ENCODE data around the gene CERK. TPM values are rescaled to one million over a fixed set of nuclear protein-coding genes. Genes with fewer than 3 reads are reported as not detected.

The CERK gene
- total RNA-seq, 1 experiment from 2014 or later: 61.6 TPM

DNA sequence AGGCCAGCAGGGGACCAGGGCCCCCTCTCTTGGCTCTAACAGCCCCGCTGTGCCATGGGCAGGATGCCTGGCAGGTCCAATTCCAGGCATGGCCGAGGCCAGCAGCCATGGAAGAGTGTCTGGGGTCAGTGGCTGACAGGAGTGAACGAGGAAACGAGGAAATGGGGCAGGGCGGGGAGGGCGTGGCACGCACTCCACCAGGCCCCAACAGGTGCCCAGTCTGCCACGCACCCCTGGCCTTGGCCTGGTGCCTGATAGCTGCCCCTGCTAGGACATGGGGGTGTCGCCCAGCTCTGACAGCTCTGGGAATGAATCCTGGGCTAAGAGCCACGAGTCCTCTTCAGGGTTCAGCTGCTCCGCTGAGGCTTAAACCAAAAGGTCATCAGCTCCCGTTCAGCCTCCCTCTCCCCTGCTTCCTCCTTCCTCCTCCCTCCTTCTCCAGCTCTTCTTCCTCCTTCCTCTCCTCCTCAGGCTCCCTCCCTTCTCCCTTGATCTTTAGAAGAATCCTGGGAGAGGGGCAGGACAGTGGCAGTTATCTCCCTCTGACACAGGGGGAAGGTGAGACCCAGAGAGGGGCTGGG is 12.9 kb upstream of the CERK start:
- Histone ChIP-seq H3K9me3 (replicated peaks) (peaks cover under 1% of the 10 kb centered on the region; the same call in 1 of the 2 replicates), H3K4me3 (no peak overlapping the region), H3K4me1 (replicated peaks) (peaks cover 25% of the 10 kb centered on the region), H3K27ac (no peak overlapping the region), H3K27me3 (replicated peaks) (no peaks in the 10 kb centered on the region), H3K36me3 (no peaks in the 10 kb centered on the region)
- DNase-seq (ENCODE audit: low read depth in 1 of 2, low spot score in 2 of 2): no peak

DNA sequence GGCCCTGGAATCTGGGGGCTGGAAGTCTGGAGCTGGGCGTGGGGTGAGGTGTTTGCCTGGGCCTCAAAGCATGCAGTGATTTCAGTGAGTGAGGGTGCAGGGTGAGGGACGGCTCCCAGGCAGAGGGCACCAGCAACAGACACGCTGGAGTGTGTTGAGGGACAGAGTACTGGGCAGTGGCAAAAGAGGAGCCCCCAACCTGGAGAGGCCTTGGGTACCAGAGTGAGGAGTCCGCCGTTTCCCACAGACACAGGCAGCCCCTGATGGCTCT is 12.4 kb upstream of the CERK start:
- no peaks in the 10 kb centered on the region for H3K36me3 ChIP-seq
- peaks cover 25% of the 10 kb centered on the region for H3K4me1 ChIP-seq (replicated peaks)
- H3K9me3 ChIP-seq (replicated peaks): no peaks in the 10 kb centered on the region
- H3K4me3 ChIP-seq: no peak overlapping the region
- no peak overlapping the region for H3K27ac ChIP-seq
- DNase-seq (ENCODE audit: low read depth in 1 of 2, low spot score in 2 of 2): no peak
- no peaks in the 10 kb centered on the region for H3K27me3 ChIP-seq (replicated peaks)

DNA sequence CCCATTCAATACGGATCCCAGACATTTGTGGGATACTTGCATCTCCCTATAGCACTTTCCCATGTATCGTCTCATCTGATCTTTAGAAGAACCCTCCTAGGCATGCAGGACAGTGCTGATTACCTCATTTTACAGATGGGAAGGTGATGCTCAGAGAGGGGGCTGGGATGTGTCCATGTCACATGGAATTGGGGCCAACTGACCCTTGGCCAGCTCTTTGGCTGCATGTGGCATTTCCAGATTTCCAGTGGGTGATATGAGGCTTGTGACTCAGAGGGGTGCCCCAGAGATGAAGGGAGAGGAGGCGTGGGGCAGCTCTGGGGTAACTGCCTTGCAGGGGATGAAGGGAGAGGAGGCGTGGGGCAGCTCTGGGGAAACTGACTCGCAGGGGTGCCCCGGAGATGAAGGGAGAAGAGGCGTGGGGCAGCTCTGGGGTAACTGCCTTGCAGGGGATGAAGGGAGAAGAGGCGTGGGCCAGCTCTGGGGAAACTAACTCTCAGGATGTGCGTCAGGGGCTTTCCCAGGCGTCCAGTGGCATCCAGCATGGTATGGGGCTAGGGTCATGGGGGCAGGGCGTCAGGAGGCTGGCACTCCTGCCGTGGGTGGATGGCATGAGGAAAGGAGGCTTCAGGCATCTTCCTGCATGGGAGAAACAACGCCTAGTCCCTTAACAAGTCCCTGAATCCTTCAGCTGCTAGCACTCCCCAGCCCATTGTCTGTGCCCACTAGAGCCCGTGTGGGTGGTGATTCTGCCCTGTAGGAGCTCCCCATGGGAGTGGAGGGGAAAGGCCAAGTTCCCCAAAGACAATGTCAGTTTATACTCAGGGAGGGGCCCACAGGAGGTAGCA is 11.9 kb upstream of the CERK start:
- Histone ChIP-seq H3K36me3 (no peaks in the 10 kb centered on the region), H3K27me3 (replicated peaks) (no peaks in the 10 kb centered on the region), H3K4me3 (no peak overlapping the region), H3K27ac (no peak overlapping the region), H3K4me1 (replicated peaks) (peaks cover 25% of the 10 kb centered on the region), H3K9me3 (replicated peaks) (no peaks in the 10 kb centered on the region)
- peak in 1 of 2 experiments; percentile 42 for DNase-seq (ENCODE audit: low read depth in 1 of 2, low spot score in 2 of 2)

DNA sequence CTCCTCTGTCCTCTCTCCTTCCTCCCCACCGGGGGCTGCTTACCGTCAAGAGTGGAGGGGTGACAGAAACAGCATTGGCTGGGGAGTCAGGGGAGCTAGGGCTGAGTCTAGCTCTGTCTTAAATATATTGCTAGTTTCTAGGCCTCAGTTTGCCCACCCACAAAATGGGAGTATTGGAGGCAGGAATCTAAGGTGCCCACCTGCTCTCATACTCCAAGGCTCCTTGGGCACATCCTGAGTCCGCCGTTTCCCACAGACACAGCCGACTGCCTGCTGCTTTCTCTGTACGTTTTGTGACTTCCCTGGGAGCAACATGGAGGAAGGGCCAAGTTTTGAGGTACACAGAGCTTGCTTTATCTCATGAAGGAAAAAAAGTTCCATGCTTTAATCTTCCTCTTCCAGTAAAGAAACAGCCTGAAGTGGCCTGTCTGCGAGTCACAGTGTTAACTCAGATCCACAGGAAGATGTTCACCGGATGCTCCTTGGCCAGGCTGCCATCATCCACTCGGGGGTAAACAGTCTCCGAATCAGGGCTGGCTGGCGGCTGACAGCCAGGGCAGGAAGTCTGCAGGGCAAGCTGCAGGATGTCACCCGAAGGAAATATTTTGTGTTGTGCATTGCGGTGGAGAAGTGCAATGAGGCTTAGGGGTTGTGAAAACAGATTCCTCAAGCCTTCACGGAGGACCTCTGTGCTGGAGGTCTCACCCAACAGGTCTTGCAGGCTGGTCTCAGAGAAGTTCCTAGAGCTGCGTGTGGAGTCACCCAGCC is 11.0 kb upstream of the CERK start:
- Histone ChIP-seq H3K27ac (no peak overlapping the region), H3K36me3 (no peaks in the 10 kb centered on the region), H3K27me3 (replicated peaks) (no peaks in the 10 kb centered on the region), H3K9me3 (replicated peaks) (no peaks in the 10 kb centered on the region), H3K4me1 (replicated peaks) (peaks cover 19% of the 10 kb centered on the region), H3K4me3 (no peak overlapping the region)
- DNase-seq (ENCODE audit: low read depth in 1 of 2, low spot score in 2 of 2): peak in 1 of 2 experiments; percentile 43

DNA sequence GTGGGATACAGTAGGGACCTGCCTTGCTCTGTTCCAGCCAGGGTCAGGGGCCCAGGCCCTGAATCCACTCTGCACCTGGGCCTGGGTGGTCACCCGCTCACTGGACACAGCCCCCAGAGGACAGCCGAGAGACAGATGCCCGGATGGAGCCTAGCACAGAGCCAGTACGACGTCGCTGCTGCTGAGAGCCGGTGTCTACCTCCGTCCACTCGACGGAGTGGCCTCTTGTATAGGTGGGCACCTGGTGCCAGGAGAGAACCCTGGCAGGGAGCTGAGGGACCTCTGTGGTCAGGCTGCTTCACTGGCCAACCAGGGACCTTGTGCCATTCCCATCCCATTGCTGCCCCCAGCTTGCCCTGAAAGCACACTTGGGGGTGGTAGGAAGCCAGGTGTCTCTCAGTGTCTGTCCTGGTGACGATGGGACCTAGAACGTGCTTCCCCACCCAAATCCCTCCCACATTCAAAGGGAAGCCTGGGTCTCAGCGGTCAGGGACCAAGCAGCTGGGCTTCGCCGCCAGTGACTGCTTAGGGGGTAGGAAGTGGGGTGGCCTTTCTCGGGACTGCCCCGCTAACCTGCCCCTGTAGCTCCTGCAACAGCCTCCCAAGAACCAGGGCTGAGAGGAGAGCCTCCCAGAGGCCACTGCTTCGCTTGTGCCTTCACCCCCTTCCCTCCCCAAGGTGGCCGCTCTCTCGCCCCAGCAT is 10.3 kb upstream of the CERK start:
- H3K9me3 ChIP-seq (replicated peaks): no peaks in the 10 kb centered on the region
- H3K36me3 ChIP-seq: no peaks in the 10 kb centered on the region
- H3K4me3 ChIP-seq: no peak overlapping the region
- peaks cover 12% of the 10 kb centered on the region for H3K4me1 ChIP-seq (replicated peaks)
- no peak overlapping the region for H3K27ac ChIP-seq
- DNase-seq (ENCODE audit: low read depth in 1 of 2, low spot score in 2 of 2): peak in 1 of 2 experiments; percentile 39
- H3K27me3 ChIP-seq (replicated peaks): no peaks in the 10 kb centered on the region

DNA sequence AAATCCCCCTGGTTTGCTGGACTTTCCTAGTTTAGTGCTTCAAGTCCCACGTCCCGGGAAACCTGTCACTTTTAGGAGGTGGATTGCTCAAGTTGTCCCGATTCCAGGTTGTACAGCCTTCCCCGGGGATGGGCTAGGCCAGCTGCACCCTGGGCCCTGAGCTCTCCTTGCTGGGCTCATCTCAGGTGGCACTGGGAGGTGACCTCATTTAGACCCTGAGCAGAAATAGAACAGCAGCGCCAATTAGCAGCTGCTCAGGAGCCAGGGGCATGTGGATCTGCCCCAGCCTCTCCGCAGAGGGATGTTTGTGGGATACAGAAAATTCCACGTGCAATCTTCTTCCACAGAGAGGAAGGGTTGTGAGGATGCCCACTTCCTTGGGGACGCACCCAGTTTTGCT is 9.6 kb upstream of the CERK start:
- DNase-seq (ENCODE audit: low read depth in 1 of 2, low spot score in 2 of 2): no peak
- Histone ChIP-seq H3K4me3 (no peak overlapping the region), H3K4me1 (replicated peaks) (peaks cover 7% of the 10 kb centered on the region), H3K36me3 (no peaks in the 10 kb centered on the region), H3K27ac (no peak overlapping the region), H3K9me3 (replicated peaks) (peaks cover 4% of the 10 kb centered on the region; the same call in 1 of the 2 replicates), H3K27me3 (replicated peaks) (no peaks in the 10 kb centered on the region)

DNA sequence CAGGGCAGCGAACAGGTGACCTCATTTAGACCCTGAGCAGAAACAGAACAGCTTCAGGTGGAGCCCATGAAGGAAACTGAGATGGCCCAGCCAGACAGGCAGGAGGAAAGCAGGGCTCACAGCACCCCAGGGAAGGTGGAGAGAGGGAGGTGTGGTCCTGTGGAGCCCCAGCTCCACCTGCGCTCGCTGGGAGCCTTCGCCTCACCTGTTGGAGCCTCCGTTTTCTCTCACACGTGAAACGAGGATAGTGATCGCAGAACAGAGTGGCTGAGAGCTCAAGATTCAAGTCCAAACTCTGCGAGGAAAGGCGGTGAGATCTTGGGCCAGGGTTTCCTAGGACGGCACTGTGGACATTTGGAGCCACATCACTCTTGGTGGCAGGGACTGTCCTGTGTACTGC is 8.6 kb upstream of the CERK start:
- Histone ChIP-seq H3K27me3 (replicated peaks) (no peaks in the 10 kb centered on the region), H3K27ac (no peak overlapping the region), H3K4me1 (replicated peaks) (peaks cover 7% of the 10 kb centered on the region), H3K4me3 (no peak overlapping the region), H3K9me3 (replicated peaks) (peaks cover 4% of the 10 kb centered on the region; the same call in 1 of the 2 replicates), H3K36me3 (no peaks in the 10 kb centered on the region)
- DNase-seq (ENCODE audit: low read depth in 1 of 2, low spot score in 2 of 2): no peak

DNA sequence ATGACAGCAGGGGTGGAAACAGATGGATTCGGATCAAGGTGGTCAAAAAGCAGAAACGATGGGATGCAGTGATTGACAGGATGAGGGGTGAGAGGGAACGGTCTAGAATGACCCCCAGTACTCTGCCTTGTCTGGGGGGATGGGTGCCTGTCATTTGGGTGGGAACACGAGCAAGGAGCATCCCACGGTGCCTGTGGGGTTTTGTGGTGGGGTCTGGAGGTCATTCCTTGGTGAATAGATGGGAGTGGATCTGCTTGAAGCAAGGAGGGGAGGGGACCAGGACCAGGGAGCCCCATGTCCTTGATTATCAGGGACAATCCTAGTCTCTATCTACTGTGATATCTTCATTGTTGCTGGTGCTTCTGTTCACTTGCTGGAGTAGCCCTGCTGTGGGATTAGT is 8.1 kb upstream of the CERK start:
- Histone ChIP-seq H3K9me3 (replicated peaks) (peaks cover 4% of the 10 kb centered on the region; the same call in 1 of the 2 replicates), H3K36me3 (no peaks in the 10 kb centered on the region), H3K4me1 (replicated peaks) (peaks cover 7% of the 10 kb centered on the region), H3K4me3 (no peak overlapping the region), H3K27me3 (replicated peaks) (no peaks in the 10 kb centered on the region), H3K27ac (no peak overlapping the region)
- DNase-seq (ENCODE audit: low read depth in 1 of 2, low spot score in 2 of 2): no peak

DNA sequence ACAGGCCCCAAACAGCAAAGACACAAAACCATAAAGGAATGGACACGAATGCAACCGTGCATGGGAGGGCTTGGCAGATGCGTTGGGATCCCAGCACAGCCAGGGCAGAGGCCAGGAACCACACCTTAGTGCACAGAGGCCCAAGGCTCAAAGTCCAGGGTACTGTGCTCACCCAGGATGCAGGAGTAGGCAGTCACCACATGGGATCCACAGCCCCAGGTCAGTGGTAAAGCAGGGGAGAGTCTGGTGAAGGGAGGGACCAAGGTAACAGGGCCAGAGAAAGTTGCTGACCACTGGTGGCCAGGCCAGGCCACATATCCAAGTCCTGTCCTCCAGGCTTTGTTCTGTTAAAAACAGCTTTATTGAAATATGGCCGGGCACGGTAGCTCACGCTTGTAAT is 6.5 kb upstream of the CERK start:
- Histone ChIP-seq H3K9me3 (replicated peaks) (peaks cover 4% of the 10 kb centered on the region; the same call in 1 of the 2 replicates), H3K4me1 (replicated peaks) (peaks cover 4% of the 10 kb centered on the region), H3K36me3 (no peaks in the 10 kb centered on the region)

DNA sequence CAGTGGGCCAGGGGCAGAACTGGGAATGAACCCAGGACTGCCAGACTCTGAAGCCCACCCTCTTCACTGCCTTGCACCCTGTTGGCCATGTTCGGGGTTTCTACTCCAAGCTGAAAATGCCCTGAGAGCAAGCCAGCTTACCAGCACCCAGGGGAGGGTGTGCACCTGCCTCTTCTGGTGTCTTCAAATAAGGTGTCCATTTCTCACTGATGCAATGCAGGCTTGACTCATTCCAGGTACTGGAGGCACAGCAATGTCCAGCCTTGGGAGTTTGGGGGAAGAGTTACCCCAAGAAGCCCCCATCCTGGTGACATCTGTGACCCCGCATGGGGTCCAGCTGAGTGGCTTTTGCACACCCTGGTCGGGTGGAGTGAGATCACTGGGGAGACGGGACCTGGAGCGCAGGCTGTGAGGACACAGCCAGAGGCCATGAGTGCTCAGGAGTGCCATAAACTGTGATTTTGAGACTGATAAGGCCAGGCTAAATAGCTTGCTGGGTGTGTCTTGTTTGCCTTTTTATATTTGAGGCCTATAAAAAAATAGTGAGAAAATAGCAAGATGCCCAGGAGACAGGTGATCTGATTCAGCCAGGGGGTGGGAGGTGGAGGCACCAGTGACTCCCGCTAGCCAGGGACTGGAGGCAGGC is 4.6 kb upstream of the CERK start:
- Histone ChIP-seq H3K27me3 (replicated peaks) (no peaks in the 10 kb centered on the region), H3K9me3 (replicated peaks) (peaks cover 4% of the 10 kb centered on the region; the same call in 1 of the 2 replicates), H3K4me1 (replicated peaks) (peaks cover 13% of the 10 kb centered on the region), H3K27ac (no peak overlapping the region), H3K4me3 (no peak overlapping the region), H3K36me3 (peaks cover 3% of the 10 kb centered on the region; the same call in 1 of the 2 replicates)
- no peak for DNase-seq (ENCODE audit: low read depth in 1 of 2, low spot score in 2 of 2)

More for the DNA sequence above, 6.5 kb upstream of the CERK start:
- DNase-seq (ENCODE audit: low read depth in 1 of 2, low spot score in 2 of 2): no peak
- Histone ChIP-seq H3K4me3 (no peak overlapping the region), H3K27me3 (replicated peaks) (no peaks in the 10 kb centered on the region), H3K27ac (no peak overlapping the region)

DNA sequence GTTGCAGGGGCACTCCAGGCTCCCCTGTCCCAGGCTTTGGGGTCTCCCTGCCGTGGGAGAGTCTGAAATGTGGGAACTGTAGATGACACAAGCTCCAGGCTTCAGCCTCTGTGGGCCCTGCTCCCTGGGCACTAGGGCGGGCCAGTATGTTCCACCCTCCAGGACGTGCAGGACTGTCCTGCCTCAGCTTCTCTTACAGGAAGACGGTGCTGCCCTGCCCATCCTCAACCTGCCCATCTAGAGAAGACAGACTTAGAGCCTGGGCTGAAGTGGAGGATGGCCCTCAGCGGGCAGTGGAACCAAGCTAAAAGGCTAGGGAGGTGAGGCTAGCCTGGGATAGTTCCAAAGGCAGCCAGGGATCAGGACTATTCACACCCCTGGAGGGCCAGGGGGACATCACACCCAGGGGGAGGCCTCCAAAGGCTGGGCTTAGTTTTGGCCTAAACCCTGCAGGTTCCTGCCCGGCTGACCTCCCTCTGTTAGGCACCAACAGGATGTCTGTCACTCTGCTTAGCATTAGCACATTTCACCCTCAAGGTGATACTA is 4.0 kb upstream of the CERK start:
- no peak overlapping the region for H3K4me3 ChIP-seq
- H3K36me3 ChIP-seq: peaks cover 7% of the 10 kb centered on the region; the same call in 1 of the 2 replicates
- peaks cover 4% of the 10 kb centered on the region; the same call in 1 of the 2 replicates for H3K9me3 ChIP-seq (replicated peaks)
- no peak overlapping the region for H3K27ac ChIP-seq
- DNase-seq (ENCODE audit: low read depth in 1 of 2, low spot score in 2 of 2): no peak
- H3K4me1 ChIP-seq (replicated peaks): peaks cover 13% of the 10 kb centered on the region
- H3K27me3 ChIP-seq (replicated peaks): no peaks in the 10 kb centered on the region

DNA sequence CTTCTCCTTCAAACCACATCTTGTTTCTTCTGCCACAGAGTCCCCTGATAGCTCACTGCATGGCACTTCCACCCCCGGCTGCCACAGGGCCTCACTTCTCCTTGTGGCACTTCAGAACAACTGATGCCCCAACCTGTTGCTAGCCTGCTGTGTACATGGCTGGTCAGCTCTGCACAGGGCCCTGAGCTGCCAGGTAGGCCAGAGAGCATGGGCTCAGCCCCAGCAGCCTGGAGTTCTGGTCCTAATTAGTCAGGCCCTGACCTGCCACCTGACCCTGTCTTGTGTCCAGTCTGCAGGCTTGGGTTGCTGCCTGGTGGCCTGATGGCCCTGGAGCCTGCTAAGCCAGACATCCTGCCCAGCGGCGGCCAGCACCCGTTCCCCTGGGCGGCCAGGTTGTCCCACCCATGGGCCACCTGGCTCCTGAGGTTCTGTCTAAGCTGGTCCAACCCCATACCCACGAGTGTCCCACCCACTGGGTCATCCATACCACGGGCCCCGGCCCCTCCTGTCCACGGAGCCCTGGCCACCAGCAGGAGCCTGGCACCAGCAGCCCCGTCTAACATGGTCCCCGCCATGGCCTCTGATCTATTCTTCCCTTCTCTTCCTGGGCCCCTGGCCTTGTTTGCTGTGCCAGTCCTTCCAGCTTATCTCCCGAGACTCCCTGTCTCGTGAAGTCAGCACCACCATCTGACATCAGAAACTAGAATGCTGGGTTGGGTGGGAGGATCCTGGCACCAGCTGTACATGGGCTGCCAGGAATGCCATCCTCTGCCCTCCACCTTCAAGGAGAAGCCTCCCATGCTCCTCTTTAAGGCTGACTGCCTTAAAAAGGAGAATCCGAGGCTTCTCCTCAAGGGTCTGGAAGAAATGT is 3.1 kb upstream of the CERK start:
- no peak overlapping the region for H3K4me3 ChIP-seq
- peaks cover 4% of the 10 kb centered on the region; the same call in 1 of the 2 replicates for H3K9me3 ChIP-seq (replicated peaks)
- peaks cover 21% of the 10 kb centered on the region for H3K4me1 ChIP-seq (replicated peaks)
- H3K27ac ChIP-seq: no peak overlapping the region
- DNase-seq (ENCODE audit: low read depth in 1 of 2, low spot score in 2 of 2): no peak
- H3K27me3 ChIP-seq (replicated peaks): no peaks in the 10 kb centered on the region
- H3K36me3 ChIP-seq: peaks cover 14% of the 10 kb centered on the region
